GM18499 (cell line): ENCODE data around the gene ESPNL.

ENCODE experiments used
- ATAC-seq: cut with Tn5 transposase; IDR thresholded peaks from one replicate; pipeline ENCODE4 v1.9.1; 2021; ENCODE audit warnings: moderate number of reproducible peaks; ENCODE audit not compliant: insufficient read depth, unreplicated experiment

Gene ESPNL

DNA sequence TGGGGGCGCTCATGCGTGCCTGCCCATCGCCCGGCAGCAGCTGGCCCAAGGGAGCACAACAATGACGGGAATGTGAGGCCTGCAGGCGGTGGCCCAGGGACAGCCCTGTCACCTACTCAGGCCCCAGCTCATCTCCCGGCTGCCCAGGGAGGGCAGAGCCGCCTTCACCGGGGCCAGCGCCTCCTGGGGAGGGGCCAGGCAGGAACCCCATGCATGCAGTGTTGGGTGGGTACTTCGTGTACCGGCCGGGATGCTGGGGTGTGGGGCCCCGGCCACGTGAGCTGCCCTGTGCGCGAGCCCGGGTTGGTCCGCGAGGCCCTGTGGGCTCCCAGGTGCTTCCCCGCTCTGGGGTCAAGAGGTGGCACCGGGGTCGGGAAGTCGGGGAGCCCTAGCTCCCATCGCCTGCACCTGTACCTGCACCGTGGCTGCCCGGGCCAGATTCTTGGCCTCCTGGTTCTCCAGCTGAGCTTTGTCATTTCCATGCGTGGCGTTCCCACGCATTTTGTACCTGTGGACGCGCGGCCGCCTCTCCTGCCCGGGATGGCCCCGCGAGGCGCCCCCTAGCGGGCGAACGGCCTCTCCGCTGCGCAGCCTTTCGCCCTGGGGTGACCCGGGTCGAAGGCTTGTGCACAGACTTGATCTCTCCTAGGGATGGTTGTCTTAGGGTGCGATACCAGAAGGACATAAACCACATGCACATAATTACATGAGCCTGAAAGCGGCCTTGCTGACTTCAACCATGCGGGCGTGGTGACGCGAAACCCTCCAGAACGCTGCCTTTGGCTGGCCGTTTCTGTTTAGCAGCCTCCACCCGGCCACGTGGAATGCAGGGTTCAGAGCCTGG, 39.3 kb downstream of the ESPNL start:
- ATAC-seq, result no peak

DNA sequence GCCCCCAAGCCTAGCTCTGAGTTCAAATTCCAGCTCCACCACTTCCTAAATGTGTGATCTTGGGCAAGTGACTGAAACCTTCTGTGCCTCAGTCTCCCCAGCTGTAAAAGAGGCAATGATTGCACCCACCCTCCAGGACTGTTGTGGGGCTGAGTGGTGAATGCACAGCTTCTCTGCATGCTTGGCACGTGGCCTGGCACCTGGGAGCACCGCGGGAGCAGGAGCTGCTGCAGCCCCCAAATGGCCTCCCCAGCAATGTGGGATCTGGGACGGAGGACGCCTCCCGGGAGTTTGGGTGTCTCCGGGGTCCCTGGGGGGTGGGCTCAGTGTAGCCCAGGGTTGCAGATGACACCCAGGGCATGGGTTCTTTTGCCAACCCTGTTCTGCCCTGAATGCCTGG, 39.9 kb downstream of the ESPNL start:
- ATAC-seq, result no peak

DNA sequence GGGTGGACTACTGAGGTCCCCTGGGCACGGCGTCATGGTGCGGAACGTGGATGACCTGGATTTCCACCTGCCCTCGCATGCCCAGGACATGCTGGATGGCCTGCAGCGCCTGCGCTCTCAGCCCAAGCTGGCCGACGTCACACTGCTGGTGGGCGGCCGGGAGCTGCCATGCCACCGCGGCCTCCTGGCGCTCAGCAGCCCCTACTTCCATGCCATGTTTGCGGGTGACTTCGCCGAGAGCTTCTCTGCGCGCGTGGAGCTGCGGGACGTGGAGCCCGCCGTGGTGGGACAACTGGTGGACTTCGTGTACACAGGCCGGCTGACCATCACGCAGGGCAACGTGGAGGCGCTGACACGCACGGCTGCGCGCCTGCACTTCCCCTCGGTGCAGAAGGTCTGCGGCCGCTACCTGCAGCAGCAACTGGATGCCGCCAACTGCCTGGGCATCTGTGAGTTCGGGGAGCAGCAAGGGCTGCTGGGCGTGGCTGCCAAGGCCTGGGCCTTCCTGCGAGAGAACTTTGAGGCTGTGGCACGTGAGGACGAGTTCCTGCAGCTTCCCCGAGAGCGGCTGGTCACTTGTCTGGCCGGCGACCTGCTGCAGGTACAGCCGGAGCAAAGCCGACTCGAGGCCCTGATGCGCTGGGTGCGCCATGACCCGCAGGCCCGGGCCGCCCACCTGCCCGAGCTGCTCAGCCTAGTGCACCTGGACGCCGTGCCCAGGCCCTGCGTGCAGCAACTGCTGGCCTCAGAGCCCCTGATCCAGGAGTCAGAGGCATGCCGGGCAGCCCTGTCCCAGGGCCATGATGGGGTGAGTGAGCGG, 40.8 kb downstream of the ESPNL start:
- ATAC-seq, result no peak

DNA sequence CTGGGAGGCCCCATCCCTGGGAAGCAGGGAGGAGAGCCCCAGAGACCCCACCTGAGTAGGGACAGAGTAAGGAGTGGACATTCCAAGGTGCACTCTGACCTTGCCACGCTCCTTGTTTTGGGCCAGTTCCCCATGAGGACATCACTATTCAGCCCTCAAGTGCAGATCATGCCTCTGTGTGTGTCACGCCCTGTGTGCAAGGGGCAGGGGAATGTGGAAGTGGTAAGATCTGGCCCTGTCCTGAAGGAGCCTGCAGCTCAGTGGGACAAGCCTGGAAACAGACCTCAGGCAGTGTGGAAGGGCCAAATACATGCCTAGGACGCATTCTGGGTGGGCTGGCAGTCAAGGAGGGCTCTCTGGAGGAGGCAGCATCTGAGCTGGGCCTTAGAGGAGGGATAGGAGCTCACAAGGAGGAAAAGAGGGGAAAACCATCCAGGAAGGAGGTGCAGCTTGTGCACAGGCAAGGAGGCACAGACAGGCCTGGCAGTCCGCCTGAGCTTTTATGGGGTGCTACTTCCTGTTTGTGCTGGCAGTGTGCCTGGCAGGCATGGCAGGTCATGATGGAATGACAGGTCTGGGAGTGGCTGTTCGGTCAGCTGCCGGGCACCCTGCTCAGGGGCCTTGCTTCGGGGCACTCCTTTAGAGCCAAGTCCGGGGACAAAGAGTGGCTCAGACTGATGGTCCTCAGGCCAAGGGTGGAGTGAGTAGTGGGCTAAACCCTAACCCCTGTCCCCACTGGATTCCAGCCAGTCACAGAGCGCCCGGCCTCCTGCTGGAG, 41.6 kb downstream of the ESPNL start:
- no peak for ATAC-seq

DNA sequence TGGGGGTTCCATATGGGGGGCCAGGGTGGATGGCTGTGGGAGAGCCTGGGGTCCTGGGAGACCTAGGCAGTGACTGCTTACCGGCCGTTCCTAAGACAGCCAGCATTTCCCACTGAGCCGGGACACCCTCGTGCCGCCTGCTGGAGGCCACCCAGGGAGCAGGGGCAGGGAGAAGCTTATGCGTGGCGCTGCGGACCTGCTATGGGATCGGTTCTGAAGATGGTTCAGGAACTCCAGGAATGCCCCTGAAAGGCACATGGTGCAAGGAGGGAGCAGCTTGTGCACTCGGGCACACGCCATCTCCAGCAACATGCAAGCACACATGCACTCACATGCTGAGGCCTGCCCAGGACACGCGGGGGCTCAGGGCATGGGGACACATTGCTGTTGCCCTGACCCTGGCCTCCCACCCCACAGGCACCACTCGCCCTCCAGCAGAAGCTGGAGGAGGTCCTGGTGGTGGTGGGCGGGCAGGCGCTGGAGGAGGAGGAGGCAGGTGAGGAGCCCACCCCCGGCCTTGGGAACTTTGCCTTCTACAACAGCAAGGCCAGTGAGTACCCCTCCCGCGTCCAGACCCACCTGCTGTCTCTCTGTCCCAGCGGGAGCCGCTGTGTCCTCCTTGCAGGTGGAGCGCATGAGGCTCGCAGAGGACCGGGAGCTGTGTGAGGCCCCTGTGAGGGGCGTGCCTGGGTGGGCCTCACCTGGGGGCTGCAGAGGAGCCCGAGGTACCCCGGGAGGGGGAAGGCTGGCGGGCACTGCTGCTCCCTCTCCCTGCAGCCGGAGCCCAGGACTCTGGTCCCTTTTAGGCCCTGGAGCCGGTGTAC, 42.5 kb downstream of the ESPNL start:
- ATAC-seq, result no peak

DNA sequence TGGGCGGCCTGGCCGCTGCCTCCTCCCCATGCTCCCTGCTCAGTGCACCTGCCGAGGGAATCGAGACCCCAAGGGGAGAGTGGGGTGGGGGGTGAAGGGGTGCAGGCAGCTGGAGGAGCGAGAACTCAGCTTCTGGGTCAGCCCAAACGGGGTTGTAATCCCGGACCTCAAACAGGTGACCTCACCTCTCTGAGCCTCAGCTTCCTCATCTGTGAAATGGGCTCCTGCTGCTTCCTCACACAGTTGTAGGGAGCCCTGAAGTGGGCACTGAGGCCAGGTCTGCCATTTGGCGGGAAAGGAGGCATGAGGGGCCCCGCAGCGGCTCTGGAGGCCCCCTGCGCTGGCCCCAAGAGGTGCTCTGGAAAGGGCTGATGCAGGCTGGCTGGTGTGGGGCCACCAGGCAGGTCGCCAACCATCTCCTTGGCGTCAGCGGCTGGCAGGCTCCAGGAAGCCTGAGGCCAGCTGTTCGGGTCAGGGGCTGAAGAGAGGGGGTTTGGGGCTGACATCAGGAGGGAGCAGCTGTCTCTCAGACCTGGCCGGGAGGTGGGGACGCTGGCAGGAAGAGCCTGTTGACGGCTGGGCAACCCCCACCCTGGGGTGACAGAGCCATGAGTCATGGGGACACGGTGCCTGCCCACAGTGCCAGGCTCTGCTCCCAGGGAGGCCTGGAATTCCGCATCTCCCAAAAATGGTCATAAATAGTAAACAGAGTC, 43.3 kb downstream of the ESPNL start:
- ATAC-seq, result no peak

DNA sequence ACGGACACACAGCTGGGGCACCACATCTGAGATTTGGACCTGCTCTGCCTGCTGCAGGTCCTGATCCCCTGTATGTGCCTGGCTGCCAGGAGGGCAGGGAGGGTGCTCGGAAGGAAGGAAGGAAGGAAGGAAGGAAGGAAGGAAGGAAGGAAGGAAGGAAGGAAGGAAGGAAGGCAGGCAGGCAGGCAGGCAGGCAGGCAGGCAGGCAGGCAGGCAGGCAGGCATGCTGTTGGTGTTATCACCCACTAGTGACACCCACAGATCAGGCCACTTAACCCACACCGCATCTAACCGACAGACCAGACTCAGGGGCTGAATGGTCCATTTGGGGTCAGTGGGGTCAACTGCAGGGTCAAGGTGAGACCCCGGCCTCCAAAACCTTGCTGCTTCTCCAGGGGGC, 44.1 kb downstream of the ESPNL start:
- no peak for ATAC-seq

DNA sequence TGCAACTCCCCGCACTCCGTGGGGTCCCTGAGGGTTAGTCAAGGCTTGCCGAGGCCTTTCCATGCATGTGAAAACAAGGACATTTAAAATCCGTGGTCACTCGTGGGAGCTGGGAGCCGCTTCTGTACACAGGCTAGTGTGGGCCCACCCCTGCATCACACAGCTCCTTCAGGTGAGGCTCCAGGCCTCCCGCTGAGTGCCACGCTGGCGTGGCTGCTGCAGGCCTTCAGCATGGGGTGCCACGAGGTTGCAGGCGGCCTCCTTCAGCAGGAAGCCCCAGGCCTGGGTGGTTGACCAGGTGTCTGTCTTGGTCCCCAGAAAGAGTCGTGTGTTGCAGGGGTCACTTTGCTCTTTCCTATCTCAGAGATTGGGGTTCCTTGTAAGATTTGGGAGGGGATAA, 44.9 kb downstream of the ESPNL start:
- no peak for ATAC-seq

DNA sequence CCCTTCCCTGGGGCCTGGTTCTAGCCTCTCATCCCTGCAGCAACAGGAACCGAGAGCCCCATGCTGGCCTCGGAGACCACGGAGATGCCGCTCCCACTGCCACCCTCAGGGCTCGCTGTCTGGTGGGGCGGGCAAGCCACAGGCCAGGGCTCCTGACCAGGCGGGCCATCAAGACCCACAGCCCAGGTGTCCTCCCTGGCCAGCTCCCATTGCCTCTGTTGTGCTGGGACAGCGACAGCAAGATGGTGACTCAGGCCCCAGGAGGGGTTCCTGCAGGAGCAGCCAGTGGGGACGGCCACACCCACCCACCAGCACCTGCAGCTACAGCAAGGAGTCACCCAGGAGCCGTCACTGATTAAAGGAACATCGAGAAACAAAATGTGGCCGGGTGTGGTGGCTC, 45.7 kb downstream of the ESPNL start:
- ATAC-seq, result no peak

DNA sequence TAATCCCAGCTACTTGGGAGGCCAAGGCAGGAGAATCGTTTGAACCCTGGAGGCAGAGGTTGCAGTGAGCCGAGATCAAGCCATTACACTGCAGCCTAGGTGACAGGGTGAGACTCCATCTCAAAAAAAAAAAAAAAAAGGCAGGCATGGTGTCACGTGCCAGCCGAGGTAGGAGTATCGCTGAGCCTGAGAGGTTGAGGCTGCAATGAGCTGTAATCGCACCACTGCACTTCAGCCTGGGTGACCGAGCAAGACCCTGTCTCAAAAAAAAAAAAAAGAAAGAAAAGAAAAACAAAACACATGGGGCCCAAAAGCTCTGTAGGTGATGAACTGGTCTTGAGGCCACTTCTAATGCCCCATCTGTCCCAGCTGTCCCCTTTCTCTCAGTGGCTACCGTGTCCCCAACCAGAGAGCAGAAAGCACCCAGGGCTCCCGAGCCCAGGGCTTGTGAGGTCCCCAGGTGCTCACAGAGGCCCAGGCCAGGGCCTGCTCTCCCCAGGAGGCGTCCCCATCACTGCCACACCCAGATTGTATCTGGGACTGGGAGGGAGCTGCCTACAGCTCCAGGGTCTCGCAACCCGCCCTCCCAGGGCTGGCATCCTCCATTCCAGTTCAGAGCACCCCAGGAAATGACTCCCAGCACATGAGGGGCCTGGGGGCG, 46.9 kb downstream of the ESPNL start:
- ATAC-seq, result no peak

DNA sequence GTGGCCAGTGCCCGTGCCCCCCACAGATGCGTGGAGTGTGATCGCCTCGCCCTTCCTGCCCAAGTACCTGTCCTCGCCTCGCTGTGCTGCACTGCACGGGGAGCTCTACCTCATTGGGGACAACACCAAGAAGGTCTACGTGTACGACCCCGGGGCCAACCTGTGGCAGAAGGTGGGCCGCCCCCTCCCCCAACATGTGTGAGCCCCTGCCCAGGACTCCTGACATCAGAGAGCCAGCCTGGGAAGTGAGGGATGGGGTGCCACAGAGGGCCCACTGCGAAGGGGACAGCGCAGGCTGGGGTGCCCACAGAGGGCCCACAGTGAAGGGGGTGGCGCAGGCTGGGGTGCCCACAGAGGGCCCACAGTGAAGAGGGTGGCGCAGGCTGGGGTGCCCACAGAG, 48.8 kb downstream of the ESPNL start:
- no peak for ATAC-seq

DNA sequence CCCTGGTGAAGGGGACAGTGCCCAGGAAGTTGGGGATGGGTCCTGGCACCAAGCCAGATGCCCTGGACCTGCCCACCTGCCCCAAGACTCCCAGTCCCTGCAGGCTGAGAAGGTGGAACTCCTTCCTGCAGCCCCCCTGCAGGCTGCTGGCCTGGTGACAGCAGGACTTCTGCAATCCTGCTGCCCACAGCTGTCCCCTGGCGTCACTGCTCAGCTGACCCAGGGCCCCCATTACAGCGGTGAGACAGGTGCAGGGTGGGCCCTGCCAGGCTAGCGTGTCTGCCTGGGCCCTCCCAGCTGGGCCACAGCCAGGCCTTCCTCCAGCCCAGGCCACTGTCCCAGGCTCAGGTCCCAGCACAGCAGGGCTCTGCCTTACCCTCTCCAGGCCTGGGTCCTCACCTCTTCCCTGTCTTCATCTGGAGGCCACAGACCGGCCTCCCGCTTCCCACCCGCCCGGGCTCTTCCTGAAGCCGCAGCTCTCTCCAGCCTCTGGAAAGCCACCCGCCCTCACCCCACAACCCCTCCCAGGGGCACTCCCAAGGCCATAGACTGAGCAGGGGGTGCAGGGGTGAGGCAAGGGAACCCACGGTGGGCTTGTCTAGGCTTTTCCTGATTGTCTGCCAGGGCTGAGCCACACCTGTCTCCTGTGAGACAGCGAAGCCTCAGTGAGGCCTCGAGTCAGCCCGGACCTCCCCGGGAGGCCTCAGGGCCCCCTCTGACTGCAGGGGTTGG, 49.9 kb downstream of the ESPNL start:
- ATAC-seq, result no peak

DNA sequence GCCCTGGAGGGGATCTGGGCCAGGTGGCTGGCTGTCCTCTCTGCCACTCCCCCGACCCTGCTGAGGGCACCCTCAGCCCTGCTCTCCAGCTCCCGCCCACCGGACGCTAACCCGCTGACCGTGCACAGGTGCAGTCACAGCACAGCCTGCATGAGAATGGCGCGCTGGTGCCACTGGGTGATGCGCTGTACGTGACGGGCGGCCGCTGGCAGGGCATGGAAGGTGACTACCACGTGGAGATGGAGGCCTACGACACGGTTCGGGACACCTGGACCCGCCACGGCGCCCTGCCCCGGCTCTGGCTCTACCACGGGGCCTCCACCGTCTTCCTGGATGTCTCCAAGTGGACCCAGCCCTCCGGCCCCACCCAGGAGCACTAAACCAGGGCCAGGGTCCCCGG, 50.5 kb downstream of the ESPNL start:
- no peak for ATAC-seq

DNA sequence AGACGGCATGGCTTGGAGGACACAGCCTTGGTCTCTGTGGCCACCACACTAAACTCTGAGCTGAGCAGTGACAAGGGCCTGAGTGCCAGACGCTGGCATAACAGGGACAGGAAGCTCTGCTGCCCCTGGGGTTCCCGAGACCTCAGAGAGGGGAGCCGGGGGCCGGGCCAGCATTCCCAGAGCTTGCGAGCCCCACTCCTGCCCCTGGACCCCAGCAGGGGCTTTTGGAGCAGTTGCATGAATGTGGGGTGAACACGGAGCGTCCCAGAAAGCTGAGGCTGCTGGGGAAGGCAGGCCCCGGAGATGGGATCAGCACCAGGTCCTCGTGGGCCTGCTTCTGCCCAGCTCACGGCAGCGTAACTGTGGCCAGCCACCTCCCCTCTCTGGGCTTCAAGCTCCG, 51.1 kb downstream of the ESPNL start:
- ATAC-seq, result no peak

DNA sequence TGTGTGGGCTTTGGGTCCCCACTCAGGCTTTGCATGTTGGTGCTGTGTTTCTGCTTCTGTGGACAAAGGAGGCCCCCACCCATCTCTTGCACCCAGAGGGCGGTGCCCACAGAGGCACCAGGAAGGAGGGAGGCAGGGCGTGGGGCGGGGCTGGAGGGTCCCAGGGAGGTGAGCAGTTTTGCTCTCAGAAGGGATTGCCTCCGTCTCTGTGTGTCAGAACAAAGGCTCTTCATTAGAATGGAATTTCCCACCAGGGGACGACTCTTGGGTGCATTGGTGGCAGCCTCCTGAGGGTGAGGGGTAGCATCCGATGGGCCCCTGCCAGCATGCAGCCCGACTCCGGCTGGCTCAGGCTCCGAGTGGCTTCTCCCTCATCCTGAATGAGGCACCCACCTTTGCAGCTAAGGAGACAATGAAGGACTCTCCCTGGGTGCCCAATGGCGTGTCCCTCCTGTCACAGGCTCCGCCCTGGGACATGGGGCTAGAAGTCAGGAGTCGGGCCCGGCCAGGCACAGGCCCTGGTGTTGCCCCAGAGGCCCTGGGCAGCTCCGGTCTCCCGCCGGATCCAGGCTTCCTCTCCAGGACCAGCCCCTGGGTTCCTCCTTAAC, 51.6 kb downstream of the ESPNL start:
- no peak for ATAC-seq

DNA sequence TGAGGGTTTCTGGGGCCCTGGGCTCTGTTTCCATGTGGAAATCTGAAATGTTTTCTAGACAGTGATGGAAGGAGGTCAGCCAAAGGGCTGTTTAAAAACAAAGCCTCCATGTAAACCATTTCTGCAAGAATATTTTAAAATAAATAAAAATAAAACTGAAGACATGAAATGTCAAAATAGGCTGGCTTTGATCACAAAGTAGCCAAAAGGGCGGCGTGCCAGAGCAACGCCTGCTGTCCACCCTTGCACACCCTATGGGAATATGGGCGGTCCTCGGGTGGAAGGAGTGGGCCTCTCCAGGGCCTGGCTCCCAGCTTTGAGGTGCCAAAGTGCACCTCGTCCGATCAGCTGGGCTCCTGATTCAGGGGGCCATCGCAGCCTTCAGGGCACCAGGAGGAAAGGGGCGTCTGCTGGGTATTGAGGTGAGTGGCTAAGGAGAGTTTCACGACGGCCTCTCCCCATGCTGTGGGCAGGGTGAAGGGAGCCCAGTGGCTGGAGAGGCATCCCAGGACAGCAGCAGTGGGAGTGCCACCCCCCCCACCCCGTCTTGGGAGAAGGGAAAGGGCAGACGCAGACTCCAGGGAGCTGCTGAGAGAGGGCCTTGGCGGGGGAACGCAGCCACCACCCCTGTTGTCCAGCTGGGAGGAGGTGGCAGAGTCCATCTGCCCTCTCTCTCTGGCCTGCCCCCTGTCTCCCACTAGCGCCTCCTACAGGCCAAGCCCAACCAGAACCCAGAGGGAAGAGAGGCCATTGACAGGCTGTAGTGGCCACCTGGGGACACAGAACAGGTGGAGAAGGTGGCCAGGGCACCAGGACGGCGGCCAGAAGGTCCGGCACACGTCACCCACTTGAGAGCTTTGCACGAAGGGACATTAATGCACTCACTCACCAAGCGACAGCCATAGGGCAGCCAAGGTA, 52.9 kb downstream of the ESPNL start:
- no peak for ATAC-seq

DNA sequence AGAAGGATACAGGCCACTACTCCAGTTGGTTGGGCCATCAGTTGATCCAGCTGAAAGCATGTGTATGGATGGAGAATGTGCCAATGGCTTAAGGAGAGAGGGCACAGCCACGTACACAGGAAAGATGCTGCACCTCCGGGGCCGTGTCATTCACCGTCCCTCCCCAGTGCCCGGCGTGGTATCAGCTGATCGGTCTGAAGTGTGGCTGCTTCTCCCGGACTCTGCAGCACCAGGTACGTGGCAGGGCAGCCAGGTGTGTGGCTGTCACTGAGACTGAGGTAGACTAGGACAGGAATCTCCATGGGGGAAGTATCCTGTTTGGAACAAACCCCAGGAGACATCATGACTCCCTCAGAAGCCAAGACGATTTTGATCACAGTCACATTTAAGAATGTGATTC, 54.4 kb downstream of the ESPNL start:
- ATAC-seq, result no peak
